Kidney glomerular epithelial cell (primary cell): ENCODE results near the gene KCNK10.

ENCODE experiments used
- DNase-seq: peaks from one replicate; lab custom pipeline; 2025; lab: John Stamatoyannopoulos, UW

KCNK10 gene

DNA sequence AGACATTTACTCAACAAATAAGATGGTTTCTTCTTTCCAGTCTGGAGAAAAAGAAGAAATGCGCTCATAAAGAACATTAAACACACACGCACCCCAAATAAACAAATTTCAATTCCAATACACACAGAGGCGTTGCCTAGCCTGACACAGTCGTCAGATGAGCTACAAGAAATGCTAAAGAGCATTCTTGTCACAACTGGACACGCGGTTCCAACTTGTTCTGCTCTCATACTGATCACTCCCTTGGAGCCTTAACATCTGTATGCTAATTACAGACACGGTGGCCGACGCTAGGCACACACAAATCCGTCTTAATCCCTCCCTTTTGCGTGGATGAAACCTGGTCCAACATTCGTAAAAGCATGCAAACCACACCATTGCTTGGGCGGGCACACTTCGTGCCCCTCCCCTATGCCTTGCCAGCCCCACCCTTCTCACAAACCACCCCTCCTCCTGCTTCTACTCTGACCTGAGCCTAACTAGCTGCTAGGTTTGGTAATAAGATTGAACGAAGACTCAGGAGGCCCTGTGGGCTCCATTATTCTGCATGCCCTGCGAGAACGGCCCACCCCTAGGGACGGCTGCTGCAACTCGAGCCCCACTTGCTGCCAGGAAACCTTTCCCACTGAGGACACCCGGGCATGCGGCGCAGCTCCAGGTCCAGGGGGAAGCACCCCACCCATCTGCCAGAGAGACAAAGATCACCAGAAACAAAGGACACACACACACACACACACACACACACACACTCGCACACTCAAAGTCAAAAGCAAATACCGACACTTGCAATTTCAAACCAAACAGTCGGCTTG lies 1.2 kb downstream of the KCNK10 start:
- DNase-seq = no peak

DNA sequence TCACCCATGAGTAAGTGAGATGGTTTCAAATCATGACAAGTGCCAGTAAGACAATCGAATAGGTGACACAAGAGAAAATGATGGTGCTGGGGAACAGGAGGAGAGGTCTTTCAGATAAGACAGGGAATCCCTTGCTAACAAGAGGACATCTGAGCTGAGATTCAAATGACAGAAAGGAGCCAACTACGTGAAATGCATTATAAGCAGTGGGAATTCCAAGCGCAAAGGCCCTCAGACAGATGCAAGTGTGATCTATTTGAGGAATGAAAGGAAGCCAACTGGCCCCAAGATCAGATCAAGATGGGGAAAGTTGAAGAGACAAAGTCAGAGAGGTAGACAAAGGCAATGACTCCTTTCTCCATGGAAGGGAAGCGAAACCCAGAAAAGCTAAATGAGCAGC lies 4.7 kb downstream of the KCNK10 start:
- no peak for DNase-seq

DNA sequence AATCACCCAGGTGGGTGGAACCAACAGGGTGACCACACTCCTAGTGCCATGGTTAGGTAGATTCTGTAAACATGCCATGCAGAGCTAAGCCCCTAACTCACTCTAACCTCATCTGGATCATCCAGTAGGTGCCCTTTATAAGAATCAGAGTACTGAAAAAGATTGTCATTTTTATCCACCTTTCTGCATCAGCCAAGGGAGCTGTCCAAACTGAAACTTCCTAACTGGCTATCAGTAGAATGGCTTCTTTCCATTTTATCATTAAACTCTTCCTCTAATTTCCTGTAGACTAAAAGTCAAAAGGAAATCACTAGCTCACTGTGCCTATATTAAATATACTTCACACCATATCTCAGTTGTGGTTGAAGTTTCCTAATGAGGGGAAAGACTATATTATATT lies 6.5 kb downstream of the KCNK10 start:
- no peak for DNase-seq

DNA sequence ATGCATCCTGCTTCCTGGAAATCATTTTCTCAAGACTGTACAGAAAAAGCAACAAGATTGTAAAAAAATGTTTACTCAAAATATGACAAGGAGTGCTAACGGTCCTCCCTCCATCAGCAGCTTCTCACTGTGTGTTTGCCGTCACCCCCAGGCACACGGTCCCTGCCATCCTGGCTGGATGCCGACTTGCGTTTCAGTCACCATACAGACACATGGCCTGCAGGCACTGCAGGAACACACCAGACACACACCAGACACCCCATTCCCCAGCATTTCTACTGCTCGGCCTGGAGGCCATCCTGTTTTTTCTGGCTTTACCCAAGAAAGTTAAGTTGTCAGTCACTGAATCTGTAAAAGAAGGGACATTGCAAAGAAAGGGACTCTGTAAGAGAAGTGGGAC lies 10.8 kb downstream of the KCNK10 start:
- no peak for DNase-seq

DNA sequence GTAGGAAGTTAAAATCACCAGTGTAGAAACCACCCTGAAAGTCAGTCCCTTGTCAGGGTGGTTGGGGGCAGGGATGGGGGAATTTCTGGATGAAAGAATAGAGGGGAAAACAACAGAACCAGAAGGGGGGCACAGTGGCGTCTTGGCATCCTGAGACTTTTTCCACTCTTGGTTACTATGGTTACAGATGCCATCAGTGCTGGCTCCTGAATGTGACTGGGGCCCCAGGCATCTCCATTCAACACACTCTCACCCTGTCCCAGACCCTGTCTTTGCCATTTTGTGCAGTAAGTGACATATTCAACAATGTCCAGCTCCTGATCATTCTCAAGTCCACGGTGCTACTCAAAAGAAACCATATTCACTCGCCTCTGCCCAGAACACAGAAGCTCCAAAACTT lies 11.3 kb downstream of the KCNK10 start:
- no peak for DNase-seq

DNA sequence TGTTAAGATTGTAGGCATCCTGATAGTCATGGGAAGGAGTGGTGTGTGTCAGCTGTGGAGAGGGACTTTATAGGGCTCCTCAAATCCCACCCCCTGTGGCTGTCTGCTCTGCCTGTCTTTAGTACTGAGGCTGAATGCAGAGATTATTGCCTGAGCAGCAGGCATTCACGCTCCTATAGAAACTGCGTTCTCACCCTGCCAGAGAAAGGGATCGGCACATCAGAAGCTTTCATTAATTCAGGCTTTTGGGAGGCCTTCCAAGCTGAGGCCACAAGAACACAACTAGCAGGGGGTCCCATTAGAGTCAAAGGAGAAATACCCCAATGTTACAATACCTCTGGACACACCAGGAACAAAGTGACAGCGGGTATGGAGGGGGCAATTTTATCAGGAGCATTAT lies 12.6 kb downstream of the KCNK10 start:
- DNase-seq = no peak

DNA sequence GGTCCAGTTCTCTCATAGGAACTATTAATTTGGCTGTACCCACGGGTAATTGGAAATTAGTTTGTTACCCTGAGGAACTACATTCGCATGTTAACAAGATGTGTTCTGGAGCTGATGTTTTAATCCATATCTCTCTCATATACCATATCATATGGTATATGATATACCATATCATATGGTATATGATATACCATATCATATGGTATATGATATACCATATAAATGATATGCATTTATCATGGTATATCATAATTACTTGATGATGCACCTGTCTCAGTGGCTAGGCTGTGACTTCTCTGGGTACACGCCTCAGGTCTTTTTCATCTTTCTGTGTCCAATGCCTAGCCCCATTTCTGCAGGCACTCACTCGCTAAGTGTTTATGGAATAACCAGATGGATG lies 13.0 kb downstream of the KCNK10 start:
- no peak for DNase-seq

DNA sequence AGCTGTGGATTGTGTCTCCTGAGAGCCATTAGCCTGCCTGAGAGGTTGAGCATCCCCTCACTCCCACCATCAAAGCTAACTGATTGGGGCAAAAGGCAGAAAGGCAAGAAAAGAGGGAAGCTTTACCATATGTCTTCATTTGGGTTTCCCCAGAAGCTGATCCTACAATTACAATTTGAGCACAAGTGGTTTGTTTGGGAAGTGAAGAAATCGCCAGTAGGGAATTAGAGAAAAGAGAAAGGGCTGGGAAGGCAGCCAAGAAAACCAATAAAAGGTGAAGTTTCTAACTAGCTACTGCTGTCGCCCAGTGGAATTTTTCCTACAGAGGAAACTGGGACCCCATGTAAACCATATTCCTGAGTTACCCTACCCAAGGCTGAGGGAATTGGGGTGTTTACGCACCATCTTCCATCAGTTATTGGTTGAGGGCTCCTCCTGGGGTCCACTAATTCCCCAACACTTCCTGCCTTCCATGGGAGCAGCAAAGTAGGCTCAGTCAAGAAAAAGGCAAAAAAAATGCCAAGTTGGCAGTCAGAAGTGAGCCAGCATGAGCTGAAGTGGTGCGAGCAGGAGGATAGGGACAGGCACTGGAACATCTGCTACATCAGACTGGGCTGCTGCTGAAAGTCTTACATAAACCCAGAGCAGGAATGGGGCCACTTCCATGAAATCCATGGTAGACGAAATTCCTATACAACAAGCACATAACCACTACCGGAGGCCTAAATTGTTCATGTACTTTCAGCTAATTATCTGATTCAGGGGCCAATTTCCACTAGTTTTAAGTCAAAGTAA lies 17.3 kb downstream of the KCNK10 start:
- no peak for DNase-seq

DNA sequence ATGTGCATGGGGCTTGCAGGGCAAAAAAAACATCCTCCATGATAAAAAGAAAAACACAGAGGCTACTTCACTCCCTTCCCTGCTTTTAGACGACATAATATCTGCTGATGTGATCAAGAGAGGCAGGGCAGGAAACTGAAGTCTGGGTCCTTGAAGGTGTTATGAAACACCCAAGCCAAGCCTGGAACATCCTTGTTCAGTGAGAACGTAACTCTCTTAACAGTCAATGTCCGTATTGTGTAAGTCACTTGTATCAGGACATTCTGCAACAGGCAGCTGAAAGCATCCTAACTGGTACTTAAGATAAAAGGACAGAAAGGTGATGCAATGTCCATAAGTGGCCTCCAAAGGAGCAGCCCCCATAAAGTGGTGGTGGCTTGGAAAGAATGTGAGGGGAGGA lies 20.0 kb downstream of the KCNK10 start:
- no peak for DNase-seq

DNA sequence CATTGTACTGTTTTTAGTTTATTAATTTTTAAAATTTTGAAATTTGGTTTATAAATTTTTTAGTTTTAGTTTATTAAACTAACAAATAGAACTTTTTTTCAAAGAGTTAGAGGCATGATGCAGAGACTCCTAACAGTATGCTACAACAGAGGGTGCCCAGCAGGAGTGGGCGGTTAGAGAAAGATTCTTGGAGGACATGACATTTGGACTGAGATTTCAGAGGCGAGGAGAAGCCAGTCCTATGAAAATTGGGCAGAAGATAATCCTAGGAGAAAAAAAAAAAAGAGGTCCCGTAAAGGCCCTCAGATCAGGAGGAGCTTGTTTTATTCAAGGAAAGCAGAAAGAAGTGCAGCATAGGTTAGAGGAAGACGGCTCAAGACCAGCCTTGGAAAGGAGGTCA lies 21.7 kb downstream of the KCNK10 start:
- no peak for DNase-seq

DNA sequence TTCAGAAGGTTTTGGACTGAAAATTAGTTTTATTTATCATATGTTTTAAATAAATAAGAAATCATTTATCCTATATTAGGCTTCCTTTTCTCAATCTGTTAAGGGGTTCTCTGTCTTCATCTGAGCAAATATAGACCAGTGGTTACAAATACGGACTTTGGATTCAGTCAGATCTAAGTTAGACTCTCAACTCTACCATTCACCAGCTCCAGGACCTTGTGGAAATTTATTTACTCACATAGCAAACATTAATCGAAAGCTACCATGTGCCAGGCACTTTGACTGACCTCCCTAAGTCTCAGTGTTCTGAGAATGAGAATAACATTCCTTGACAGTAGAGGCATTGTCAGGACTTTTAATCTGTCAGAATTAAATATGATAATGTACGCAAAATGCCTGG lies 22.3 kb downstream of the KCNK10 start:
- DNase-seq = no peak

DNA sequence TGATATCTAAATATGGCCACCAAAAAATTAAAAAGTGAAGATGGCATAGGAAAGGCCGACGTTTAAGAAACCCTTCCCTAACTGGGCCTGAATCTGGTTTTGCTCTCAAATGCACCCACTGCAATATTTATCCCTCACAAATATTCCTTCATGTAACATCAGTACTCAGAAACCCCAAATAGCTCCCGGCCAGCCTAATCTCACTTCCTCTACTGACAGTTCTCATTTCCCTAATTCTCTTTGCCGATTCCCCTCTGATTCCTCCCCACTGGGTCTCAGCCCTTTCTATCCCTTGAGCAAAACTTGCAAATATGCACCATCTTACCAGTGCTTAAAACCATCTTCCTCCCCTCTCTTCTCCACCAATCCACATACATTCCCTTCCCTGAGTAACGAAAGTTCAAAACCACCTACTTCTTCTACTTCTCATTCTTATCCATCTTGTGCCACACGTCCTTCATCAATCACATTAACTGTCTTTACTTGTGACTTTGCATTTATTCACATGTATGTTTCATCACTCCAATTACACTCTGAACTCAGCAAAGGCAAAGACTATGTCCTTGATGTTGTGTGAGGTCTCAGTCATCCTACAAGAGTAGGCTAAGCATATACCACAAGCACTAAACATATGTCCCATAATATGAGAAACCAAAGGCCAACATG lies 23.1 kb downstream of the KCNK10 start:
- no peak for DNase-seq

DNA sequence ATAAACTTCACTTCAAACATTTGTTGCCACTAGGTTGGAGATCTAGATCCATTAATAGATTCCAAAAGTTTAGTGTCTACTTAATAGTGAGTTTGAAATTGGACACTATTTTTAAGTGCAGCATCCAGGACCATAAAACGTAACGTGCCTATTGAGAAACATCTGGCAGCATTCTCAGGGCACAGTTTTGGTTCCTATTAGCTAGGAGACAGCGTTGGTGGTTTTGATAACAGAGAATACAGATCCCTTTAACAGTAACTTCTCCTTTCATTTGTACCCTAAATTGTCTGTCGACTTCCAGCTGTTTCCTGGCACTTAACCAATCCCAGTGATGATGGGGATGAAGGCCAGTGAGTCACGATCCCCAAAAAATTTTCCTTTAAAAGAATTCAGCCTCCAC lies 25.8 kb downstream of the KCNK10 start:
- DNase-seq = no peak

DNA sequence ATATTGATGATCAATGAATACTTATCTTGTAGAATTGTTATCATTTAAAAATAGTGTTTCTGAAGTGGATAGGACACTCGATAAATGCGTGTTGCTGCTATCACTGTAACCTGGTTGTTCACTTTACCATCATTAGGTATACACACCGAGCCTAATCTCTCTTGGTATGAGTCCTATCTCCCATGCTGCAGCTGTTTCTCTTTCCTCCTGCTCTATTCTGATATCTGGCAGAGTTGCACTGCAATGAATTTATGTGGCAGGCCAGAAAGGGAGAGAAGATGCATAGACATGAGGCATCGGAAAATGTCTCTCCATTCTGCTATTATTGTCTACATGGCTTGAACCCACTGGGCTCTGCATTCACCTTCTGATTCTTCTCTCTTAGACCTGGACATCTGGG lies 26.7 kb downstream of the KCNK10 start:
- no peak for DNase-seq

DNA sequence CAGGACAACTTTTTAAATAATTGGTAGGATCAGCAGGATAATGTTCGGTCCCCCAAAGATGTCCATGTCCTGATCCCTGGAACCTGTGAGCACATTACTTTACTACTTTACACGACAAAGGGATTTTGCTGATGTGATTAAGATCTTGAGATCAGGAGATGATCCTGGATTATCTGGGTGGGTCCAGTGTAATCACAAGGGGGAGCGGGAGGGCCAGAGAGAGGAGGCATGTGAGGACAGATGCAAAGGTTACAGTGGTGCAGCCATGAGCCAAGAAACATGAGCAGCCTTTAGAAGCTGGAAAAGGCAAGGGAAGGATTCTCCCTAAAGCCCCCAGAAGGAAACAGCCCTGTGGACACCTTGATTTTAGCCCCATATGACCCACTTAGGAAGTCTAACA lies 33.1 kb downstream of the KCNK10 start:
- no peak for DNase-seq

DNA sequence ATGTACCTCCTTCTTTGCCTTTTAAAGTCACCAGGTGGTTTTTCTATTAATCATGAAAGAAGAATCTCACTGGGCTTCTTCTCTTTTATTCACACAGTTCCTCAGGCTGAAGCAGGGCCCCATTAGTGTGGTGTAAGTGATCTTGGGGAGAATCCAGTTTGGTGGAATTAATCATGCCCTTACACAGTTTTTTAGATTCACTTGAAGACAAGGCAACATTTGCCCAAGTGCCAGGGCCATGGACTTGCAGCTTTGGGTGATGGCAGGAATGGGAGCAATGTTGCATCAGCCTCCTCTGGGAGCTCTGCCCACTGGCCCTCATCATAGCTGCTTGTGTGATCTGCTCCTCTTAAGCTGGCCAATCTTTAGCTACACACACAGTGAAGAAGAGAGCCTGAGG lies 33.8 kb downstream of the KCNK10 start:
- DNase-seq = no peak

DNA sequence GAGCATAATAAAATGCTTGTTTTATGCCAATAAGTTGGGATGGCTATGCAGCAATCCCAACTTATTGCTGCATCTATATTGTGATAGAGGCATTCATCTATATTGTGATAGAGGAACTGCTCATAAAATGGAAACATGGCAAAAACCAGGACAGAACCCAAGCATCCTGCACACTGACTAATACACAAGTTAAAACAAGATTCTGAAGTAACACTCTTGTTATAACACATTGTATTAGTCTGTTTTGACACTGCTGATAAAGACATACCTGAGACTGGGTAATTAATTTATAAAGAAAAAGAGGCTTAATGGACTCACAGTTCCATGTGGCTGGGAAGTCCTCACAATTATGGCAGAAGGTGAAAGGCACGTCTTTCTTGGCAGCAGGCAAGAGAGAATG lies 36.8 kb downstream of the KCNK10 start:
- DNase-seq = no peak

DNA sequence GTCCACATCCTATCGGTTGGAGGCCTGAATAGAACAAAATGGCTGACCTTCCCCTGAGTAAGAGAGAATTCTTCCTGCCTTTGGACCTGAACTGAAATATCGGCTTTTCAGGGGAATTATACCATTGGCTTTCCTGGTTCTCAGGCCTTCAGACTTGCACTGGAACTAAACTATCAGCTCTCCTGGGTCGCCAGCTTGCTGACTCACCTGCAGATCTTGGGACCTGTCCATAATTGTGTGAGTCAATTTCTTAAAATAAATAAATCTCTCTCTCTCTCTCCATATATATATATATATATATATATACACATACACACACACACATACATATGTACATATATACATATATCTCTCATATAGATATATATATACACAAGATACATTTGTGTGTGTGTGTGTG lies 41.6 kb downstream of the KCNK10 start:
- no peak for DNase-seq

DNA sequence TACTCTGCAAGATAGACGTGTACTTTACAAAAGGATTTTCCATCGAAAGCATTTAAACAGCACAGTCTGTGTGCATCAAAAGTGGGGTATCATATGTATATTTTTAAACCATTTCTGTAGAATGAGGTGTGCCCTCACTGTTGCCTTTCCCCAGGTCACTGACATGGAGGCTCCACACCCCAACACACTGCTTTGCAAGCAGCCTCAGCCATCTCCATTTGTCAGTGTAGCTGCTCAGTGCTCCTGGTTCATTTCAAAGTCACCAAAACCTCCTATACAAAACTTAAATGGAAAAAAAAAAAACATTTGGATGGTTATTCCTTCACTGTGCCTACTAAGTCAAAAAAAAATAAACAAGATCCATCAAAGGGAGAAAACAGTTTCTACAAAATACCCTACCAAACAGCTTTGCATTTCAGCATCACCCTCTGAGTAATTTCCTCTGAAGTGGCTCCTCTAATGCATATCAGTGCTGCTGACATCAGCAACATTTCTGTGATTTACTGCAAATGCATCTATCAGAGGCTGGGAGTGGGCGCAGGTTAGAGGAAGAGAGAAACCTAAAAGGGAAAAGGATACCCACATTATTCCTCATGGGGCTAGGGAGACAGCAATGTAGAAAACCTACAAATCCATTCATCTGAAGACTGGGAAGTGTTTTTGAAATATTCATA lies 46.0 kb downstream of the KCNK10 start:
- no peak for DNase-seq

DNA sequence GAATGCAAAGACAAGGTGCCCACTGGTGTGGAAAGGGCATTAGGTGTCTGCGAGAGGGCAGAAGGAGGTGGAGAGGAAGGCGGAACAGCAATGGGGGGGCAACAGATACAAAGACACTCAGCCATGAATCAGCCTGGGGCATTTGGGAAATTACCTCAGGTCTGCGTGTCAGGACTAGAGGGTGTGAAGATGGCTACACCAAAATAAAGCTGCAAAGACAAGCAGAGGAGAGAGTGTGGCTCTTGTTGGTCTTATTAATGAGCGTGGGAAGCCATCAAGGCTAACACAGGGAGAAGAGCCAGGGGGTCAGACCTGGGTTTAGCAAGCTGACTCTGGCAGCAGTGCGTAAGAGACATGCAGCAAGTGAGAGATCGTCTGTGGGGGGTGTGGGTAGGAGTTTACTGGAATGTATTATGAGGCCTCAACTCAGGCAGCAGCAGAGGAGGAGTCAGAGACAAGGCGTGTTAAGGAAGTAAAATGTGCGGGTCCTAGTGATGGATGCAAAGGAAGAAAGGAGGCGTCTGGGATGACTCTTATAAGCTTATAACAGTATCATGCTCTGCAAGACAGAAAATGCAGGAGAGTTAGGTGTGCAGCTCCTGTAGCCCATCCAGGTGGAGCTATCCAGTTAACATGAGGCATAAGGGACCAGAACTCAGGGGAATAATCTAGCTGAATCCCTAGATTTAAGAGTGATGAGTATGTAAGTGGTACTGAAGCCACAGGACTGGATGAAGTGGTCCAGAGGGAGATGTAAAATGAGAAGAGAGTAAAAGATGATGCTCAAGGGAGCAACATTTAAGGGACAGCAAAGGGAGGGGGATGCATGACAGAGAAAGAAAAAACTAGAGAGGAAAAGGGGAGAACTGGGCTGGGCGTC lies 50.4 kb downstream of the KCNK10 start:
- no peak for DNase-seq

DNA sequence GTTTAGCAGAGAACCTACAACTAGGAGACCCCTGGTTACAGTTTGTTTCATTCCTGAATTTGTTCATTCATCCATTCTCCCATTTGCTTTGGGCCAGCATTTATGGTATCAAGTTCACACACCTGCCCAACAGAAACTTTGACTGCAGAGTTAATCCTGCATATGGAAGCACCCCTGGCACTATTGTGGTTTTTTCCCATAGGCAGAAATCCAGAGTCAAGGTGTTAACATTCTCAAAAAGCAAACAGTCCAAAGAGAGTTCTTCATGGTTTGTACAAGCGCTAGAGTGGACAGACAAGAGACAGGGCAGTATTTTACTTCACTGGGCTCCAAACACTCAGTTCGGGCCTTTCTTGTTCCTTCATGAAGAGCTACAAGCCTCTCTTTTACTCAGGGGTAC lies 51.9 kb downstream of the KCNK10 start:
- no peak for DNase-seq

DNA sequence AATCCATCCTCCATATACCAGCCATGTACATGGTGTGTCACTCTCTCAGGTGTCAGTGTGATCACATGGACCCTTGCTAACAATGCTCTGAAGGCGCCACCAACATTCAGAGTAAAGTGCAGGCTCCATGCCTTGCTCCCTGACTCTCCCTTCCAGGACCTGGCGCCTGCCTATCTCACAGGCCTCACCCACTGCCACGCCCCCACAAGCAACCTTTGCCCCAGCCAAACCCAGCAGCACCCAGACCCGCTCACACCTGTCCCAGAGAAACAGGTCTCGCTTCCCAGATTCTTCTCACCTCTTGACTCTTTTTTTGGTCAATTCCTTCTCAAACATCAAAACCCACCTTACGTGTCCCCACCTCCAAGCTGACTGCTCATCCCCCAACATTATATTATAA lies 52.3 kb downstream of the KCNK10 start:
- DNase-seq = no peak
